ENCODE data around the gene IKBKE.

The IKBKE gene

GRCh38 chr1:206455666-206456344, 14.5 kb upstream of the IKBKE start:
- DNase-seq: no peak

- no peak for DNase-seq
Measured at GRCh38 chr1:206456577-206457370, 13.5 kb upstream of the IKBKE start.

- DNase-seq: no peak
Measured at GRCh38 chr1:206457408-206458120, 12.7 kb upstream of the IKBKE start.

GRCh38 chr1:206459703-206460102, 10.6 kb upstream of the IKBKE start:
- DNase-seq: no peak

- no peak for DNase-seq
Measured at GRCh38 chr1:206460836-206461426, 9.3 kb upstream of the IKBKE start.

GRCh38 chr1:206461602-206462455, 8.4 kb upstream of the IKBKE start:
- peak; percentile 85 for DNase-seq

GRCh38 chr1:206463137-206463536, 7.1 kb upstream of the IKBKE start:
- no peak for DNase-seq

- DNase-seq: no peak
Measured at GRCh38 chr1:206463911-206464310, 6.4 kb upstream of the IKBKE start.

GRCh38 chr1:206464456-206464964, 5.8 kb upstream of the IKBKE start:
- DNase-seq: no peak

GRCh38 chr1:206465951-206466350, 4.3 kb upstream of the IKBKE start:
- no peak for DNase-seq

- DNase-seq: no peak
Measured at GRCh38 chr1:206466840-206467649, 3.2 kb upstream of the IKBKE start.

- peak; percentile 56 for DNase-seq
Measured at GRCh38 chr1:206467915-206468314, 2.4 kb upstream of the IKBKE start.

- no peak for DNase-seq
Measured at GRCh38 chr1:206468571-206468970, 1.7 kb upstream of the IKBKE start.

GRCh38 chr1:206469411-206469932, 804 bp upstream of the IKBKE start:
- DNase-seq: no peak

- DNase-seq: peak; percentile 50
Measured at GRCh38 chr1:206470692-206471414, 577 bp downstream of the IKBKE start.

- DNase-seq: no peak
Measured at GRCh38 chr1:206471415-206471801, 1.1 kb downstream of the IKBKE start.

GRCh38 chr1:206472024-206472423, 1.7 kb downstream of the IKBKE start:
- no peak for DNase-seq

GRCh38 chr1:206472454-206472853, 2.2 kb downstream of the IKBKE start:
- peak; percentile 61 for DNase-seq

- no peak for DNase-seq
Measured at GRCh38 chr1:206472886-206473285, 2.6 kb downstream of the IKBKE start.

GRCh38 chr1:206476058-206476457, 5.8 kb downstream of the IKBKE start:
- no peak for DNase-seq

Data from right hindlimb (tissue), 1 donor.